GM21717 (cell line): ENCODE measurements around the gene OASL.

Source experiments
- ATAC-seq: cut with Tn5 transposase; IDR thresholded peaks from one replicate; pipeline ENCODE4 v1.9.1; 2021; ENCODE audit warnings: mild to moderate bottlenecking, moderate library complexity; ENCODE audit not compliant: unreplicated experiment

The OASL gene

DNA sequence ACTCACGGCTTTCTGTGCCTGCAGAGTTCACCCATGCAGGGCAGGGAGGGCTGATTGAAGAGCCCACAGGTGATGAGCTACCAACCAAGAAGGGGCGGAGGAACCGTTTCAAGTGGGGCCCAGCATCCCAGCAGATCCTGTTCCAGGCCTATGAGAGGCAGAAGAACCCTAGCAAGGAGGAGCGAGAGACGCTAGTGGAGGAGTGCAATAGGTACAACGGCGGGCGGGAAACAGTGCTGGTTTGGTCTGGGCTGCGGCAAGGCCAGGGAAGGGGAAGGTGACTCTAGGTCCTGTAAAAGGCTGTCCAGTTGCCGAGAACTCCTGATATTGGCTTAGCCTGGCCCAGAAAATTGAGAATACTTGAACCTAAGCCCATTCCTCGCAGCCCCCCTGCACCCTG is 45.5 kb downstream of the OASL start:
- no peak for ATAC-seq

DNA sequence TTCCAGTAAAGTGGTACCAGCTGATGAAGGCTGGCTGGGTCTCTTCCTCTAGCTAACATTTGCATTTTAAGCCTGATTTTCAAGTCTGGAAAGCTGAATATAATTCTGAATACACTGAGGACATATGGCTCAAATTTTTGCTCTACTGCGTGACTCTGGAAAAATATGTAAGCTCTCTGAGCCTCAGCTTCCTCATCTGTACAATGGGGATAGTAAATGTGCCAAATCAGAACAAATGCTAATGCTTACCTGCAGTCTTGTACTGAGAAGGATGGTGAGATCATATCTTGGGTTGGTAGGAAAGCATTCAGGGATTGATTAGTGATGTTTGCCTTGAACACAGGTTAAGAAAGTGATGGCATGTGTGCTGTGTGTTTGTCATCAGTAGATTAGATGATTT is 46.1 kb downstream of the OASL start:
- no peak for ATAC-seq

DNA sequence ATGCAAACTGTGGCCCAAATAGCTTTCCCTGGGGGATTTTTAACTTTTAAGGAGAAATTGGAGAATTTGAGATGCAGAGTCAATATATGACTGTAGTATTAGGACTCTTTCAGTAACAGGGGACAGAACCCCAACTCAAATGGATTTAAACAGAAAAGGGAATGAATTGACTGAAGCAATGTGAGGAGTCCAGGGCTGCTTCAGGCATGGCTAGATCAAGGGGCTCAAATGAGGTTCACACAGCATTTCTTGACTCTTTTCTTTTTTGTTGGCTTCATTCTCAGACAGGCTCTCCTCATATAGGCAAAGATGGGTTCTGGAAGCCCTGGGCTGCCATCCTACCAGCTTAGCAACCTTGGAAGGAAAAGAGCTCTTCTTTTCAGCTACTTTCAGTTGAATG is 47.1 kb downstream of the OASL start:
- ATAC-seq = no peak

GRCh38 chr12:120990487-120991055 is 48.5 kb downstream of the OASL start:
- no peak for ATAC-seq

DNA sequence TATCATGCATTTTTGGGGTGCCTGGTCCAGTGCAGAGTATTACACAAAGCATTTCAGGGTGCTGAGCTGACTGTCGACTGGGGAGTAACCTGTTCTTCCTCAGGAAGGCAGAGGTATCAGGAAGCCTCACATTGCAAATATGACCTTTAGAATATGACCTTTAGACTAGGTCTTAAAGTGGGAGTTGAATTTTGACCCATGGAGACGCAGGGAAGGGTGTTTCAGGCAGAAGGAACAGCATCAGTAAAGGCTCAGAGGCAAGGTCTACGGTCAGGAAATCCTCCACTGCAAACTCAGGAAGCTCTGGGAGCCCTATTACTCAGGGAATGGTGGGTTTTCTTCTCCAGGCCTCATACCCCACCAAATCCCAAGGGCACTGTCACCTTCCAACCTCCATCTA is 49.4 kb downstream of the OASL start:
- no peak for ATAC-seq

DNA sequence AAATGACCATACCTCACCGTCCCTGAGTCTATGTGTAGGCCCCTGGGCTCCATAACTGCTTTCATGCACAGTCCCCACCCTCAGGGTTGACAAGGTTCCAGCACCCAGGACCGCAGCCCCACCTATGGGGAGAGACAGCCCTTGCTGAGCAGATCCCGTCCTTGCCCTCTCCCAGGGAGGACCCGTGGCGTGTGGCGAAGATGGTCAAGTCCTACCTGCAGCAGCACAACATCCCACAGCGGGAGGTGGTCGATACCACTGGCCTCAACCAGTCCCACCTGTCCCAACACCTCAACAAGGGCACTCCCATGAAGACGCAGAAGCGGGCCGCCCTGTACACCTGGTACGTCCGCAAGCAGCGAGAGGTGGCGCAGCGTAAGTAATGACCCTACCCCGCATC is 50.4 kb downstream of the OASL start:
- ATAC-seq = no peak

DNA sequence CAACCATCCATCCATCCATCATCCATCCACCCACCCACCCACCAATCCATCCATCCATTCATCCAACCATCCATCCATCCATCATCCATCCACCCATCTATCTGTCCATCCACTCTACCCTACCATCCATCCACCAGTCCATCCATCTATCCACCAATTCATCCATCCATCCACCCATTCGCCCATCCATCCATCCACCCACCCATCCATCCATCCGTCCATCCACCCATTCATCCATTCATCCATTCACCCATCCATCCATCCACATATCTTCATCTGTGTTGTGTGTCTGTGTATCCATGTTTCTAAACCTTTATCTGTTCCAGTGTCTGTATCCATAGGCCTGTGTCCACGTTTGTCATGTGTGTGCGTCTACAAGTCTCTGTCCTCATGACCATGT is 50.8 kb downstream of the OASL start:
- ATAC-seq = no peak

- ATAC-seq = no peak
Observed at GRCh38 chr12:120984351-120984898, 54.6 kb downstream of the OASL start.

GRCh38 chr12:120983759-120984158 is 55.3 kb downstream of the OASL start:
- ATAC-seq = no peak

GRCh38 chr12:120982659-120983058 is 56.4 kb downstream of the OASL start:
- ATAC-seq = no peak

GRCh38 chr12:120981407-120981941 is 57.6 kb downstream of the OASL start:
- no peak for ATAC-seq

DNA sequence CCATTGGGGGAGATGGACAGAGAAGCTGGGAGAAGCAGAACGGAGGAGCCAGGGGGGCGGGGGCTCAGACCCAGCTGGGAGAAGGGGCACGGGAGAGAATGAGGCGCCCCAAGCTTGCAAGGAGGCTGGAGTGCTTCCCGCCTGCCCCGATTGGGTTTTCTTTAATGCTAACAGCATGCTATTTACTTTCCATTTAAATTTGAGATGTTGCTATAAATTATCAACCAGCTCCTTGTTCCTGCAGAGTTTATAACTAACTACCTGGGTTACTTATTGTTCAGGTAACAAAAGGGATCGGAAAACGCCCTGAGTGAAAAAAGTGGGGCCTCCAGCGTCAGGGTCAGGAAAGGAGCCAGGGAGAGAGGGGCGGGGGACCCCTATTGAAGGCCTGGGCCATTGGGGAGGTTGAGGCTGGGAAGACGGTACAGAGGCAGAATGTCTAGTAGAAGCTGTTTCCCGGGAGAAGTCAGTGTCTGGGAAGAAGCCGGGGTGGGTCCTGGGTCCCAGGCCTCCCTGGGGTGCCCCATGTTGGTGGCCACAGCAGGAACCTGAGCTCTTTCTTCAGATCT is 58.2 kb downstream of the OASL start:
- ATAC-seq = no peak

GRCh38 chr12:120979862-120980696 is 59.0 kb downstream of the OASL start:
- ATAC-seq = no peak

- no peak for ATAC-seq
Observed at GRCh38 chr12:120979220-120979861, 59.7 kb downstream of the OASL start.

DNA sequence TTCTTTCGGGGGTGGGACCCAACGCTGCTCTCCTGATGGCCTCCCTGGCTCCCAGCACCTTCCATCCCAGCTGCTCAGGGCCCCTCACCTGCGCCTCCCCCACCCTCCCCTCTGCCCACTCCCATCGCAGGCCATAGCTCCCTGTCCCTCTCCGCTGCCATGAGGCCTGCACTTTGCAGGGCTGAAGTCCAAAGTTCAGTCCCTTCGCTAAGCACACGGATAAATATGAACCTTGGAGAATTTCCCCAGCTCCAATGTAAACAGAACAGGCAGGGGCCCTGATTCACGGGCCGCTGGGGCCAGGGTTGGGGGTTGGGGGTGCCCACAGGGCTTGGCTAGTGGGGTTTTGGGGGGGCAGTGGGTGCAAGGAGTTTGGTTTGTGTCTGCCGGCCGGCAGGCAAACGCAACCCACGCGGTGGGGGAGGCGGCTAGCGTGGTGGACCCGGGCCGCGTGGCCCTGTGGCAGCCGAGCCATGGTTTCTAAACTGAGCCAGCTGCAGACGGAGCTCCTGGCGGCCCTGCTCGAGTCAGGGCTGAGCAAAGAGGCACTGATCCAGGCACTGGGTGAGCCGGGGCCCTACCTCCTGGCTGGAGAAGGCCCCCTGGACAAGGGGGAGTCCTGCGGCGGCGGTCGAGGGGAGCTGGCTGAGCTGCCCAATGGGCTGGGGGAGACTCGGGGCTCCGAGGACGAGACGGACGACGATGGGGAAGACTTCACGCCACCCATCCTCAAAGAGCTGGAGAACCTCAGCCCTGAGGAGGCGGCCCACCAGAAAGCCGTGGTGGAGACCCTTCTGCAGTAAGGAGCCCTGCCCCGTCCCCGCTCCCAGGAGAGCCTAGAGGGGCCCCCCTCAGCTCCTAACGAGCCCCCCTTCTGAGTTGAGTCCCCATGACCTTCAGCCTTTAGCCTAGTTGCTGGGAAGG is 60.5 kb downstream of the OASL start, which contains the start of gene HNF1A:
Gene HNF1A (plus strand): TSS at position 248 of the 924 bp plus-strand sequence. CDS start 226 bp downstream, at position 474.
- ATAC-seq = no peak

- ATAC-seq = no peak
Observed at GRCh38 chr12:120977531-120978295, 61.3 kb downstream of the OASL start.

GRCh38 chr12:120972870-120973543 is 66.0 kb downstream of the OASL start:
- ATAC-seq = no peak

DNA sequence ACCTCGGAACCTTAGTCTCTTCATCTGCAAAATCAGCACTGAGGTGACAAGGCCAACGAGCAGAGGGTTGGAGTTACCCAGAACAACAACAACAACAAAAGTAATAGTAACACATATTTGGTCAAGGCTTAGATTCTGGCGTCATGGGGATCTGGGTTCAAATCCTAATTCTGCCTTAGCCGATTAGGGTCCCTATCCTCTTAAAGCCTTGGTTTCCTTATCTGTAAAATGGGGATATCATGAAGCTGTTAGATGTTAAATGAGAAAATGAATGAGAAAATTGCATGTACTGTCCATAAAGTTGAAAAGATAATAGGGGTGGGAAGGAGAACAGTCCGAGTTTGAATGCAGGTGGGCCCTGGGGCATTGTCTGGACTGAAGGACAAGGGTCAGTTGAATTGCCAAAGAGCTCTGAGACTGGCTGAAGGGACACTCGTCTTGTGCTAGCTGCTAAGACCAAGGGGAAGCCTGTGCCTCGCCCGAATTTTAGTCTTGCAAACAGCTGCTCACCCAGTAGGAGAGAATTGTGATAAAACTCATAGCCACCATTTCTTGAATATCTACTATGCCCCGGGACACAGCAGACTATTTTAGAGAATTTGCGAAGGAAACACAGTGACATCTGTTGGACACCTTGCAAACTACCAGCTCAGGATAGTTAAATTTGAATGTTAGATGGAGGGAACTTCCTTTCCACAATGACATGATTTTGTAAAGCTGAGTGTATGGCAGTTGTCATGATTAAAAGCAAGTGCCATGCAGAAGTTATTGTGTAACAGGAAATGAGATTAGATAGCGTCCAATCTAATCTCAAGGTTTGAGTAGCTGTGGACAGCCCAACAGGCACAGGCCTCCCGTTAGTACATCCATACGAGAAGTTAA is 67.5 kb downstream of the OASL start:
- no peak for ATAC-seq
